Astrocyte (in vitro differentiated cells and primary cell): ENCODE results near the gene MEGF11. TPM values are rescaled to one million over a fixed set of nuclear protein-coding genes. Genes with fewer than 3 reads are reported as not detected.

Experiments
- DNase-seq: peaks from one replicate; pipeline ENCODE4 v3.0.0-alpha.2; 2010; ENCODE audit warnings: low read depth
- FAIRE-seq: peaks from 2 replicates; lab custom pipeline; 2011; peaks lifted over from hg19 to GRCh38; lab: Jason Lieb, UNC
- H2AFZ ChIP-seq: 2 replicates; pipeline ENCODE4 v1.6.0; 2012; ENCODE audit warnings: low read depth, low read length, inconsistent platforms
- H3K27ac ChIP-seq: 2 replicates; pipeline ENCODE4 v1.5.1; 2011; ENCODE audit warnings: low read depth, low read length, inconsistent platforms
- H3K27me3 ChIP-seq: 2 replicates; pipeline ENCODE4 v1.6.0; 2011; ENCODE audit warnings: low read length, inconsistent platforms; ENCODE audit not compliant: insufficient read depth
- H3K36me3 ChIP-seq: 2 replicates; pipeline ENCODE4 v1.5.1; 2011; ENCODE audit warnings: low read length, inconsistent platforms; ENCODE audit not compliant: insufficient read depth
- H3K4me1 ChIP-seq: 2 replicates; pipeline ENCODE4 v1.5.1; 2011; ENCODE audit warnings: low read length, inconsistent platforms; ENCODE audit not compliant: insufficient read depth
- H3K4me2 ChIP-seq: 2 replicates; pipeline ENCODE4 v1.6.0; 2012; ENCODE audit warnings: low read length, inconsistent platforms
- H3K4me3 ChIP-seq: 2 replicates; pipeline ENCODE4 v1.5.1; 2011; ENCODE audit warnings: low read depth, mild to moderate bottlenecking, low read length, inconsistent platforms; ENCODE audit not compliant: insufficient read depth
- H3K79me2 ChIP-seq: 2 replicates; pipeline ENCODE4 v1.6.0; 2012; ENCODE audit warnings: mild to moderate bottlenecking, low read length, inconsistent platforms; ENCODE audit not compliant: insufficient read depth
- H3K9ac ChIP-seq: 2 replicates; pipeline ENCODE4 v1.6.0; 2012; ENCODE audit warnings: mild to moderate bottlenecking, low read length, inconsistent platforms
- H3K9me3 ChIP-seq: 2 replicates; pipeline ENCODE4 v1.5.1; 2012; ENCODE audit warnings: low read depth, mild to moderate bottlenecking, low read length, inconsistent platforms; ENCODE audit not compliant: insufficient read depth
- H4K20me1 ChIP-seq: 2 replicates; pipeline ENCODE4 v1.6.0; 2012; ENCODE audit warnings: low read length, inconsistent platforms; ENCODE audit not compliant: insufficient read depth
- H3K27ac Mint-ChIP-seq: one replicate; pipeline ENCODE4 v1.8.0; 2021; ENCODE audit warnings: mild to moderate bottlenecking, mixed read lengths; ENCODE audit not compliant: unreplicated experiment
- H3K27me3 Mint-ChIP-seq: one replicate; pipeline ENCODE4 v1.8.0; 2021; ENCODE audit warnings: low read depth, mixed read lengths; ENCODE audit not compliant: unreplicated experiment
- H3K36me3 Mint-ChIP-seq: one replicate; pipeline ENCODE4 v1.8.0; 2021; ENCODE audit warnings: low read depth, mixed read lengths; ENCODE audit not compliant: unreplicated experiment
- H3K4me1 Mint-ChIP-seq: one replicate; pipeline ENCODE4 v1.8.0; 2021; ENCODE audit warnings: low read depth, mixed read lengths; ENCODE audit not compliant: unreplicated experiment
- H3K4me3 Mint-ChIP-seq: one replicate; pipeline ENCODE4 v1.8.0; 2021; ENCODE audit warnings: mild to moderate bottlenecking, moderate library complexity, mixed read lengths; ENCODE audit not compliant: unreplicated experiment
- H3K9me3 Mint-ChIP-seq: one replicate; pipeline ENCODE4 v1.8.0; 2021; ENCODE audit warnings: mild to moderate bottlenecking, mixed read lengths; ENCODE audit not compliant: unreplicated experiment
- EZH2 ChIP-seq: IDR thresholded peaks from 2 replicates; pipeline ENCODE4 v1.6.1; 2012; ENCODE audit warnings: mild to moderate bottlenecking, low read length, inconsistent platforms; ENCODE audit not compliant: insufficient read depth
- total RNA-seq: library from RNA; stranded (reverse); gene quantifications from 2 replicates; pipeline ENCODE4 v1.2.1, GENCODE V29; 2021
- TF ChIP-seq, protein P1 (sequence below): IDR thresholded peaks from 2 replicates; pipeline ENCODE4 v1.5.1; 2011; ENCODE audit warnings: low read depth, mild to moderate bottlenecking, inconsistent platforms, low read length, moderate library complexity; ENCODE audit not compliant: insufficient read depth

Gene MEGF11
- total RNA-seq, 1 donor from 2014 or later, result 0.16 TPM

DNA sequence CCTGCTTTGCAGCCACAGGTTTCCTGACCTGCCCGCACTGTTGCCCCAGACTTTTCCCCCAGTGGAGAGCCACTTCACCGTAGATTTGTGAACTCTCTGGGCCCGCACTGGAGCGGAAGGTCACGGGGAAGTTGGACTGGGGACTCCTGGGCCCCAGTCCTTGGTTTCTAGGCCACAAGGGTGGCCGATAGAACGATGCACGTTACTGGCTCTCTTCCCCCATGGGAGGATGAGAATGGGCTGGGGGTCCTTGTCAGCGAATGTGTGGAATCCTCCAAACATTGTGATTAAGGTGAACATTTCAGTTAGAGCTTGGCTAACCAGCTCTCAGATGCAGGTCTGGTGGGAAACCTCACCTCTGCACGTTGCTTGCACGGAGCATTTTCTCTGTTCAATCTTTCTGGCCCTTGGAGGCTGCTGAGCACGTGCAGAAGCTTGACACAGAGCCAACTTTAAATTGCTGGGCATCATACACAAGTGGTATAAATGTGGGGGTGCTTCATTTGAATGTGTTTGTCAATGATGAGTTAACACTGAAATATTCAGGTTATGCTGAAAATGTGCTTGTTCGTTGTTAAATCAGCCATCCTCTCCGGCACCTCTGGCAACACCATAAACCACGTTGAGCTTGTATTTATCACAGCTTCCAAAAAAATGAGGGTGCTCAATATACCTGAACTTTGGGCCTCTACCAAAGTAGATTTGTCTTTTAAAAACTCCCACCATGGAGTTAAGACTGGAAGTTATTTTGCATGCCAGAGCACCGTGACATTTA is 40.8 kb upstream of the MEGF11 start:
- peak overlapping the region; percentile 83 for H3K4me2 ChIP-seq
- peak overlapping the region; percentile 65 for H3K4me3 ChIP-seq
- H3K4me1 Mint-ChIP-seq, result peaks cover 18% of the 10 kb centered on the region
- peak overlapping the region; percentile 85 for H2AFZ ChIP-seq
- H3K9me3 Mint-ChIP-seq, result no peaks in the 10 kb centered on the region
- peak overlapping the region; percentile 88 for H3K27ac Mint-ChIP-seq
- no peaks in the 10 kb centered on the region for H3K36me3 Mint-ChIP-seq
- no peaks in the 10 kb centered on the region for H3K79me2 ChIP-seq
- peak overlapping the region; percentile 77 for H3K9ac ChIP-seq
- peak; percentile 75 for DNase-seq
- no peaks in the 10 kb centered on the region for H3K27me3 Mint-ChIP-seq
- H3K27me3 ChIP-seq, result no peaks in the 10 kb centered on the region
- H3K4me3 Mint-ChIP-seq, result peak overlapping the region; percentile 87
- no peaks in the 10 kb centered on the region for H3K36me3 ChIP-seq
- H3K9me3 ChIP-seq, result no peaks in the 10 kb centered on the region
- FAIRE-seq, result peak; percentile 5
- TF ChIP-seq EZH2, result no peak
- TF ChIP-seq, protein P1, sequence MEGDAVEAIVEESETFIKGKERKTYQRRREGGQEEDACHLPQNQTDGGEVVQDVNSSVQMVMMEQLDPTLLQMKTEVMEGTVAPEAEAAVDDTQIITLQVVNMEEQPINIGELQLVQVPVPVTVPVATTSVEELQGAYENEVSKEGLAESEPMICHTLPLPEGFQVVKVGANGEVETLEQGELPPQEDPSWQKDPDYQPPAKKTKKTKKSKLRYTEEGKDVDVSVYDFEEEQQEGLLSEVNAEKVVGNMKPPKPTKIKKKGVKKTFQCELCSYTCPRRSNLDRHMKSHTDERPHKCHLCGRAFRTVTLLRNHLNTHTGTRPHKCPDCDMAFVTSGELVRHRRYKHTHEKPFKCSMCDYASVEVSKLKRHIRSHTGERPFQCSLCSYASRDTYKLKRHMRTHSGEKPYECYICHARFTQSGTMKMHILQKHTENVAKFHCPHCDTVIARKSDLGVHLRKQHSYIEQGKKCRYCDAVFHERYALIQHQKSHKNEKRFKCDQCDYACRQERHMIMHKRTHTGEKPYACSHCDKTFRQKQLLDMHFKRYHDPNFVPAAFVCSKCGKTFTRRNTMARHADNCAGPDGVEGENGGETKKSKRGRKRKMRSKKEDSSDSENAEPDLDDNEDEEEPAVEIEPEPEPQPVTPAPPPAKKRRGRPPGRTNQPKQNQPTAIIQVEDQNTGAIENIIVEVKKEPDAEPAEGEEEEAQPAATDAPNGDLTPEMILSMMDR, result no peak
- H4K20me1 ChIP-seq, result no peaks in the 10 kb centered on the region
- peak overlapping the region; percentile 63 for H3K27ac ChIP-seq
- H3K4me1 ChIP-seq, result peaks cover 21% of the 10 kb centered on the region

DNA sequence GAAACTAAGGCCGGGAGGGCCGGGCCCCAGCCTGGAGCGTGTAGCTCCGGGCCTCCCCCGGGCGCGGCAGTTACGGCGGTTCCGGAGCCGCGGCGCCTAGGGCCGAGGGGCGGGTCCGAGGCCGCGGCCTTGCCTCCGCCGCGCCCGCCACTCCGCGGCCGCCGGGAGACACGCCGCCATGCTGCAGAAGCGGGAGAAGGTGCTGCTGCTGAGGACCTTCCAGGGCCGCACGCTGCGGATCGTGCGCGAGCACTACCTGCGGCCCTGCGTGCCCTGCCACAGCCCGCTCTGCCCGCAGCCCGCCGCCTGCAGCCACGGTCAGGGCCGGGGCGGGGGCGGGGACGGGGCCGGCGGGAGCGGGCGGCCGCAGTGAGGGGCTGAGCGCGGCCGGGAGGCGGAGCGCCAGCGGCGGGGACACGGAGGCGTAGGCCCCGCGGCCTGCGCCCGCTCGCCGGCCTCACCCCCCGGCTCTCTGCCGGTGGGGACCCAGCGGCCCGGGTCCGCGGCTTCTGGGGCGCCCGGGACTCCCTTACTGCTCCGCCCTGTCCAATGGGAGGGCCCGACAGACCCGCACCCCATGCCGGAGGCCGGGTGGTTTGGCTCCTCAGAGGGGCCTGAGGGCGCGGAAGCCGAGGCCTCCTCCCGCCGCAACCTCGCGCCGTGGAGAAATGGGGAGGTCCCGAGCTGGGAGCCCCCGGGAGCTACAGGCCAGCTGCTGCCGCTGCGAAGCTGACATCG is 40.0 kb upstream of the MEGF11 start, which contains the start of gene DIS3L:
Gene DIS3L, plus strand, starts transcription at position 150 of the 738 bp plus-strand sequence. Its CDS starts 29 bp downstream, at position 179.
- Mint-ChIP-seq H3K4me1 (peaks cover 15% of the 10 kb centered on the region), H3K36me3 (no peaks in the 10 kb centered on the region), H3K27ac (peak within 1 kb of the TSS; percentile 88), H3K4me3 (peak within 1 kb of the TSS; percentile 87), H3K27me3 (no peaks in the 10 kb centered on the region), H3K9me3 (no peaks in the 10 kb centered on the region)
- peak within 1 kb of the TSS; percentile 63 for H3K27ac ChIP-seq
- no peak for FAIRE-seq
- H3K79me2 ChIP-seq, result no peaks in the 10 kb centered on the region
- no peaks in the 10 kb centered on the region for H3K9me3 ChIP-seq
- H3K9ac ChIP-seq, result peak within 1 kb of the TSS; percentile 77
- H3K36me3 ChIP-seq, result no peaks in the 10 kb centered on the region
- H3K4me1 ChIP-seq, result peaks cover 17% of the 10 kb centered on the region
- TF ChIP-seq, protein P1, result no peak
- no peak for TF ChIP-seq EZH2
- peak within 1 kb of the TSS; percentile 86 for H2AFZ ChIP-seq
- DNase-seq, result peak; percentile 22
- no peaks in the 10 kb centered on the region for H3K27me3 ChIP-seq
- peak within 1 kb of the TSS; percentile 83 for H3K4me2 ChIP-seq
- peak within 1 kb of the TSS; percentile 65 for H3K4me3 ChIP-seq
- no peaks in the 10 kb centered on the region for H4K20me1 ChIP-seq
